ENCODE data around the gene CCL15.

The CCL15 gene

DNA sequence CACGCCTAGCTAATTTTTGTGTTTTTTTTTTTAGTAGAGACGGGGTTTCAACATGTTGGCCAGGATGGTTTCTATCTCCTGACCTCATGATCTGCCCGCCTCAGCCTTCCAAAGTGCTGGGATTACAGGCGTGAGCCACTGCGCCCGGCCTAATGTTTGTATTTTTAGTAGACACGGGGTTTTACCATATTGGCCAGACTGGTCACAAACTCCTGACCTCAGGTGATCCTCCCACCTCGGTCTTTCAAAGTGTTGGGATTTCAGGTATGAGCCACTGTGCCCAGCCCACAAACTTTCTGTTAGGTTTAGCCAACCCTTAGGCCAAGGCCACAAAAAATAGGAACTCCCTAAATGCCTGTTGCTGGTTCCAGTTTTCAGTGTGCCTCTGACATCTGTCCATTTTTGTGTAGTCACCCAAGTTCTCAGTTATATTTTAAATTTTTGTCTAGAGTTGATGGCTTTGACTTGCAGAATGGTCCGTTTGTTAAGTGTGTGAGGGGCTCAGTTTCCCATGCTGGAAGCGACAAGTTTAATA lies 32.8 kb downstream of the CCL15 start:
- no peak for TF ChIP-seq ZFP3 (tag by site-specific recombination; IDR thresholded peaks at IDR 0.05; ENCODE audit: low read depth)
- TF ChIP-seq HOXC10 (CRISPR knock-in tag; IDR thresholded peaks at IDR 0.05), result no peak
- no peak for TF ChIP-seq ZNF692 (tag by site-specific recombination; IDR thresholded peaks at IDR 0.05)
- TF ChIP-seq ZNF670 (tag by site-specific recombination; IDR thresholded peaks at IDR 0.05; ENCODE audit: low read depth), result no peak
- TF ChIP-seq ZNF549 (tag by site-specific recombination; IDR thresholded peaks at IDR 0.05), result no peak
- no peak for TF ChIP-seq SCRT1 (tag by site-specific recombination; IDR thresholded peaks at IDR 0.05; ENCODE audit: borderline replicate concordance)
- no peak for TF ChIP-seq ZNF843 (tag by site-specific recombination; IDR thresholded peaks at IDR 0.05)
- no peak for TF ChIP-seq ZBTB48 (tag by site-specific recombination; IDR thresholded peaks at IDR 0.05)
- TF ChIP-seq ZNF311 (tag by site-specific recombination; IDR thresholded peaks at IDR 0.05; ENCODE audit: borderline replicate concordance), result no peak
- TF ChIP-seq ZNF140 (tag by site-specific recombination; IDR thresholded peaks at IDR 0.05), result no peak
- TF ChIP-seq ZNF473 (tag by site-specific recombination; IDR thresholded peaks at IDR 0.05), result no peak
- TF ChIP-seq ZBTB26 (tag by site-specific recombination; optimal IDR thresholded peaks at IDR 0.05), result no peak
- TF ChIP-seq ZNF626 (tag by site-specific recombination; IDR thresholded peaks at IDR 0.05), result no peak
- no peak for TF ChIP-seq ZNF658 (tag by site-specific recombination; IDR thresholded peaks at IDR 0.05)
- H3K9me3 ChIP-seq (ENCODE audit: control insufficient read depth, insufficient read depth, low read depth, low read length), result no peaks in the 10 kb centered on the region
- no peaks in the 10 kb centered on the region for H3K4me1 ChIP-seq (ENCODE audit: control insufficient read depth, insufficient read depth, low read length)
- ChIA-PET POLR2A (interaction anchor here (1.1 kb wide), 1 partner anchor 159 kb away, joined by 4 read pairs; the partner anchor contains the start of gene TAF15), CTCF (interaction anchor here (0.6 to 13.6 kb wide), 29 partner anchors 9 to 1301 kb away, joined by 3 to 330 read pairs (median 5); partner anchors contain the start of genes CCL14 and CCL16)
- H3K27ac ChIP-seq (ENCODE audit: extremely low read depth, low read depth, low read length), result no peak overlapping the region
- no peak overlapping the region for H3K4me3 ChIP-seq (ENCODE audit: low read depth, low read length)
- H3K36me3 ChIP-seq (ENCODE audit: control insufficient read depth in 2 of 2, insufficient read depth in 1 of 2, low read length in 2 of 2), result no peaks in the 10 kb centered on the region

- no peaks in the 10 kb centered on the region; a peak in 1 of 3 replicates for H3K36me3 ChIP-seq (ENCODE audit: control insufficient read depth in 2 of 2, insufficient read depth in 1 of 2, low read length in 2 of 2)
- H3K4me1 ChIP-seq (ENCODE audit: control insufficient read depth, insufficient read depth, low read length), result no peaks in the 10 kb centered on the region
- no peak for TF ChIP-seq ZNF621 (tag by site-specific recombination; IDR thresholded peaks at IDR 0.05)
- TF ChIP-seq ZNF473 (tag by site-specific recombination; IDR thresholded peaks at IDR 0.05), result no peak
- TF ChIP-seq ZNF785 (tag by site-specific recombination; IDR thresholded peaks at IDR 0.05), result no peak
- TF ChIP-seq KLF8 (tag by site-specific recombination; IDR thresholded peaks at IDR 0.05), result no peak
- TF ChIP-seq, protein P1, sequence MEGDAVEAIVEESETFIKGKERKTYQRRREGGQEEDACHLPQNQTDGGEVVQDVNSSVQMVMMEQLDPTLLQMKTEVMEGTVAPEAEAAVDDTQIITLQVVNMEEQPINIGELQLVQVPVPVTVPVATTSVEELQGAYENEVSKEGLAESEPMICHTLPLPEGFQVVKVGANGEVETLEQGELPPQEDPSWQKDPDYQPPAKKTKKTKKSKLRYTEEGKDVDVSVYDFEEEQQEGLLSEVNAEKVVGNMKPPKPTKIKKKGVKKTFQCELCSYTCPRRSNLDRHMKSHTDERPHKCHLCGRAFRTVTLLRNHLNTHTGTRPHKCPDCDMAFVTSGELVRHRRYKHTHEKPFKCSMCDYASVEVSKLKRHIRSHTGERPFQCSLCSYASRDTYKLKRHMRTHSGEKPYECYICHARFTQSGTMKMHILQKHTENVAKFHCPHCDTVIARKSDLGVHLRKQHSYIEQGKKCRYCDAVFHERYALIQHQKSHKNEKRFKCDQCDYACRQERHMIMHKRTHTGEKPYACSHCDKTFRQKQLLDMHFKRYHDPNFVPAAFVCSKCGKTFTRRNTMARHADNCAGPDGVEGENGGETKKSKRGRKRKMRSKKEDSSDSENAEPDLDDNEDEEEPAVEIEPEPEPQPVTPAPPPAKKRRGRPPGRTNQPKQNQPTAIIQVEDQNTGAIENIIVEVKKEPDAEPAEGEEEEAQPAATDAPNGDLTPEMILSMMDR (tag by site-specific recombination; IDR thresholded peaks at IDR 0.05), result no peak
- TF ChIP-seq ZFP37 (tag by site-specific recombination; IDR thresholded peaks at IDR 0.05), result no peak
- no peak for TF ChIP-seq ZSCAN4 (tag by site-specific recombination; IDR thresholded peaks at IDR 0.05)
- TF ChIP-seq ZNF416 (tag by site-specific recombination; IDR thresholded peaks at IDR 0.05), result no peak
- no peak for TF ChIP-seq ZNF132 (tag by site-specific recombination; IDR thresholded peaks at IDR 0.05; ENCODE audit: borderline replicate concordance)
- no peak for TF ChIP-seq ZNF114 (tag by site-specific recombination; IDR thresholded peaks at IDR 0.05)
- POLR2A ChIA-PET, result no interaction called here
- no peak overlapping the region for H3K27ac ChIP-seq (ENCODE audit: extremely low read depth, low read depth, low read length)
- H3K4me3 ChIP-seq (ENCODE audit: low read depth, low read length), result no peak overlapping the region
- no peaks in the 10 kb centered on the region for H3K9me3 ChIP-seq (ENCODE audit: control insufficient read depth, insufficient read depth, low read depth, low read length)
- CTCF ChIA-PET, result interaction anchor here (1.8 to 13.6 kb wide), 3 partner anchors 11 to 518 kb away, joined by 8 to 330 read pairs (median 12); no protein-coding TSS in a partner anchor
Observed at GRCh38 chr17:35965272-35965671, 36.1 kb downstream of the CCL15 start.
